HepG2 (cell line): Measurements from ENCODE around the gene POM121. TPM values are rescaled to one million over a fixed set of nuclear protein-coding genes. Genes with fewer than 3 reads are reported as not detected.

Experiments
- ATF5 ChIP-seq: sonication (generic); formaldehyde crosslinking; IDR thresholded peaks from 2 replicates; pipeline ENCODE4 v1.4.0; 2020; ENCODE audit warnings: mild to moderate bottlenecking, low read depth, missing genetic modification reagents
- CSRNP1 ChIP-seq: sonication (generic); formaldehyde crosslinking; IDR thresholded peaks from 2 replicates; pipeline ENCODE4 v1.8.1; 2023; ENCODE audit warnings: mild to moderate bottlenecking, missing genetic modification reagents
- DNMT1 ChIP-seq: sonication (generic); formaldehyde crosslinking; IDR thresholded peaks from 2 replicates; pipeline ENCODE4 v1.5.1; 2020; ENCODE audit warnings: mild to moderate bottlenecking, missing genetic modification reagents
- FLYWCH1 ChIP-seq: sonication (generic); formaldehyde crosslinking; IDR thresholded peaks from 2 replicates; pipeline ENCODE4 v1.8.1; 2023; ENCODE audit warnings: mild to moderate bottlenecking, missing genetic modification reagents
- FOXK2 ChIP-seq: fragments of 450-650 bp; IDR thresholded peaks from 2 replicates; pipeline ENCODE4 v1.6.1; 2016
- HOXA9 ChIP-seq: sonication (generic); formaldehyde crosslinking; IDR thresholded peaks from 2 replicates; pipeline ENCODE4 v1.8.1; 2022; ENCODE audit warnings: missing genetic modification reagents, mild to moderate bottlenecking, moderate library complexity, borderline replicate concordance
- JUND ChIP-seq: sonication (generic); formaldehyde crosslinking; IDR thresholded peaks from 2 replicates; pipeline ENCODE4 v1.8.0; 2022; ENCODE audit warnings: mild to moderate bottlenecking, missing genetic modification reagents
- KDM2A ChIP-seq: sonication (generic); formaldehyde crosslinking; IDR thresholded peaks from 2 replicates; pipeline ENCODE4 v1.4.0; 2020; ENCODE audit warnings: low read depth, missing genetic modification reagents, borderline replicate concordance
- MXD3 ChIP-seq: IDR thresholded peaks from 2 replicates; pipeline ENCODE4 v1.6.1; 2016; ENCODE audit warnings: mild to moderate bottlenecking, missing biosample characterization, missing genetic modification reagents
- NFRKB ChIP-seq: fragments of 450-650 bp; IDR thresholded peaks from 2 replicates; pipeline ENCODE4 v1.6.1; 2017
- NR2F1 ChIP-seq, 2 experiments: fragments of 450-650 bp in 1 of 2; formaldehyde crosslinking in 1 of 2; IDR thresholded peaks; 2 replicates each; pipeline versions ENCODE4 v1.5.0 to v1.6.1; 2016 to 2020; ENCODE audit warnings: mild to moderate bottlenecking in 1 of 2, missing compliant biosample characterization in 1 of 2, missing genetic modification reagents in 1 of 2, moderate library complexity in 1 of 2
- PHB2 ChIP-seq: fragments of 450-650 bp; IDR thresholded peaks from 2 replicates; pipeline ENCODE4 v1.6.1; 2018; ENCODE audit not compliant: partially characterized antibody
- POGK ChIP-seq: sonication (generic); formaldehyde crosslinking; conservative IDR thresholded peaks from 2 replicates; pipeline ENCODE4 v1.8.0; 2022; ENCODE audit warnings: mild to moderate bottlenecking, moderate library complexity, missing genetic modification reagents
- RARA ChIP-seq: IDR thresholded peaks from 2 replicates; pipeline ENCODE4 v1.6.1; 2016; ENCODE audit warnings: missing genetic modification reagents, missing compliant biosample characterization
- RXRB ChIP-seq: IDR thresholded peaks from 2 replicates; pipeline ENCODE4 v1.6.1; 2016; ENCODE audit warnings: borderline replicate concordance, missing genetic modification reagents, missing compliant biosample characterization
- SRSF1 ChIP-seq: fragments of 200-400 bp; formaldehyde crosslinking; optimal IDR thresholded peaks from 2 replicates; pipeline ENCODE3; 2017; ENCODE audit warnings: mild to moderate bottlenecking, low read depth, low read length, moderate library complexity
- SRSF9 ChIP-seq: fragments of 200-400 bp; formaldehyde crosslinking; IDR thresholded peaks from 2 replicates; pipeline ENCODE4 v1.6.1; 2018; ENCODE audit warnings: borderline replicate concordance, mild to moderate bottlenecking, low read depth, low read length; ENCODE audit not compliant: insufficient read depth, poor library complexity, severe bottlenecking
- TBL1XR1 ChIP-seq: fragments of 150-350 bp; IDR thresholded peaks from 2 replicates; pipeline ENCODE4 v1.6.1; 2014; ENCODE audit warnings: borderline replicate concordance, low read length; ENCODE audit not compliant: partially characterized antibody
- THAP11 ChIP-seq: IDR thresholded peaks from 2 replicates; pipeline ENCODE4 v1.6.1; 2016; ENCODE audit warnings: missing biosample characterization, missing genetic modification reagents
- ZNF143 ChIP-seq: sonication (generic); formaldehyde crosslinking; IDR thresholded peaks from 2 replicates; pipeline ENCODE4 v1.4.0; 2020; ENCODE audit warnings: missing genetic modification reagents
- ZNF296 ChIP-seq: sonication (generic); formaldehyde crosslinking; conservative IDR thresholded peaks from 2 replicates; pipeline ENCODE4 v1.5.0; 2020; ENCODE audit warnings: mild to moderate bottlenecking, missing genetic modification reagents
- ZNF44 ChIP-seq: sonication (generic); formaldehyde crosslinking; IDR thresholded peaks from 2 replicates; pipeline ENCODE4 v1.5.1; 2020; ENCODE audit warnings: mild to moderate bottlenecking, missing genetic modification reagents
- ZNF550 ChIP-seq: sonication (generic); formaldehyde crosslinking; IDR thresholded peaks from 2 replicates; pipeline ENCODE4 v1.4.0; 2020; ENCODE audit warnings: mild to moderate bottlenecking, missing genetic modification reagents, borderline replicate concordance
- ZNF660 ChIP-seq: sonication (generic); formaldehyde crosslinking; IDR thresholded peaks from 2 replicates; pipeline ENCODE4 v1.5.1; 2020; ENCODE audit warnings: mild to moderate bottlenecking, low read depth, missing genetic modification reagents, borderline replicate concordance
- ZNF746 ChIP-seq: sonication (generic); formaldehyde crosslinking; IDR thresholded peaks from 2 replicates; pipeline ENCODE4 v1.8.0; 2022; ENCODE audit warnings: mild to moderate bottlenecking, missing genetic modification reagents
- ZSCAN25 ChIP-seq: sonication (generic); formaldehyde crosslinking; IDR thresholded peaks from 2 replicates; pipeline ENCODE4 v1.8.0; 2022; ENCODE audit warnings: mild to moderate bottlenecking, missing genetic modification reagents
- polyA plus RNA-seq, 8 experiments: library from polyadenylated mRNA; depleted of rRNA in 3 of 8; stranded (reverse) in 7 of 8; unstranded in 1 of 8; fragments of >200 nt; fragmentation: Illumina TruSeq in 4 of 8; extraction: Trizol in 4 of 8; gene quantifications; 2 replicates each; pipeline versions ENCODE4 v1.2.1 to v1.2.3, GENCODE V29; 2011 to 2016; ENCODE audit warnings: low read depth in 4 of 8, missing spikeins in 1 of 8, mixed read lengths in 1 of 8; ENCODE audit not compliant: insufficient read depth in 1 of 8
- total RNA-seq, 5 experiments: library from RNA; depleted of rRNA; stranded (reverse); fragments of >200 nt; fragmentation: Illumina TruSeq; extraction: Trizol; gene quantifications; 2 replicates each; pipeline ENCODE4 v1.2.3, GENCODE V29; 2016; ENCODE audit warnings: low read depth in 1 of 5

POM121 gene
- total and polyA plus RNA-seq, 2 of the 13 experiments (the other 11 are each of a cell fraction or from before 2014, with no cell fraction given) = 8.4 to 10.3 TPM

- TF ChIP-seq CSRNP1 (CRISPR knock-in tag) (no peak), DNMT1 (CRISPR knock-in tag) (no peak), ATF5 (no peak), PHB2 (no peak), JUND (CRISPR knock-in tag) (0 out of 2 replicates have a peak, but pooled peaks have one; percentile 17), RXRB (CRISPR knock-in tag) (0 out of 2 replicates have a peak, but pooled peaks have one; percentile 17), FLYWCH1 (CRISPR knock-in tag) (no peak), ZNF660 (CRISPR knock-in tag) (no peak), TBL1XR1 (no peak), SRSF9 (no peak), POGK (CRISPR knock-in tag) (no peak; the same call in 1 of the 2 replicates), NR2F1 (CRISPR knock-in tag; IDR thresholded peaks at IDR 0.05) (no peak), RARA (CRISPR knock-in tag) (no peak), ZNF296 (CRISPR knock-in tag) (no peak), HOXA9 (no peak), KDM2A (peak; percentile 100), ZNF44 (CRISPR knock-in tag) (no peak), ZSCAN25 (no peak), SRSF1 (no peak), THAP11 (peak; percentile 90), ZNF746 (CRISPR knock-in tag) (0 out of 2 replicates have a peak, but pooled peaks have one; percentile 51), FOXK2 (no peak), ZNF550 (no peak), MXD3 (CRISPR knock-in tag) (peak; percentile 85), ZNF143 (CRISPR knock-in tag) (peak; percentile 91), NFRKB (no peak)
These were observed at the start of gene POM121 (continued) for GRCh38 chr7:72924733-72925545.
